ENCODE results near the gene SP7.

Gene SP7

DNA sequence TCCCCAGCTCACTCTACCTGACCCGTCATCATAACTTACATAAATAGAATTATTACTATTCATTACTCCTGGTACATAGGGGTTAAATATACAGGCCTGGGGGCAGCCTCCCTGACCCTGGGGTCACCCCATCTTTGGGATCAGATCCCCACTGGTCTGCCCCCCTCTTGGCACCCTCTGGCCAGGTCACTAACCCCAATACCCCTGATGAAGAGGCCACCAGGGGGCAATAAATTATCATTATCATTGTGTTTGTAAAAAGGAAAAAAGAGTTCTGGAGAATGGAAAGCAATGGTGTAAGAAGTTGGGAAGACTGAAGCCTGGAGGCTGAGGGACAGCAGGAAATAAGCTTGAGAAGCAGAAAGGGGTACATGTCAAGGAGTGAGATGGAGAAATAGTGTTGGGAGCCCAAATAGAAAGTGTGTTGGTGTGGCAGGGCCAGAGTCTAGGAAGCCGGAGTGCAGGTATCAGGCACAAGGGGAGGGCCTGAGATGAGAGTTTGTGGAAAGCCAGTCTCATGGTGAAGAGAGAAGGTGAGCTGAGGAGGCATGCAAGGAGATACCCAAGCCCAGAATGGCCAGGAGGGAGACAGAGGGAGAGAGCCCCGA lies 8.6 kb downstream of the SP7 start:
- Histone ChIP-seq H2AFZ (ENCODE audit: low read length) (no peak overlapping the region), H3K79me2 (ENCODE audit: insufficient read depth, low read length) (0 out of 2 replicates have a peak, but pooled peaks cover 4% of the 10 kb centered on the region), H4K20me1 (ENCODE audit: insufficient read depth, low read length, poor library complexity, severe bottlenecking) (no peaks in the 10 kb centered on the region), H3F3A (ENCODE audit: low read depth) (peaks cover 10% of the 10 kb centered on the region; the same call in 1 of the 2 replicates), H3K9me2 (replicated peaks; ENCODE audit: low read depth, low read length) (no peaks in the 10 kb centered on the region), H3K4me3 (ENCODE audit: low read length, poor library complexity, severe bottlenecking) (no peak overlapping the region), H3K27me3 (ENCODE audit: insufficient read depth, low read length, poor library complexity, severe bottlenecking) (no peaks in the 10 kb centered on the region), H3K36me3 (ENCODE audit: insufficient read depth, low read length) (no peaks in the 10 kb centered on the region), H3K4me1 (ENCODE audit: insufficient read depth, low read length, poor library complexity, severe bottlenecking) (peaks cover 22% of the 10 kb centered on the region), H3K9me3 (ENCODE audit: insufficient read depth, low read depth, low read length) (no peaks in the 10 kb centered on the region), H3K4me2 (ENCODE audit: low read depth, low read length, poor library complexity, severe bottlenecking) (no peak overlapping the region), H3K9ac (ENCODE audit: low read depth, low read length, poor library complexity, severe bottlenecking) (no peak overlapping the region)
- TF ChIP-seq, protein P1, sequence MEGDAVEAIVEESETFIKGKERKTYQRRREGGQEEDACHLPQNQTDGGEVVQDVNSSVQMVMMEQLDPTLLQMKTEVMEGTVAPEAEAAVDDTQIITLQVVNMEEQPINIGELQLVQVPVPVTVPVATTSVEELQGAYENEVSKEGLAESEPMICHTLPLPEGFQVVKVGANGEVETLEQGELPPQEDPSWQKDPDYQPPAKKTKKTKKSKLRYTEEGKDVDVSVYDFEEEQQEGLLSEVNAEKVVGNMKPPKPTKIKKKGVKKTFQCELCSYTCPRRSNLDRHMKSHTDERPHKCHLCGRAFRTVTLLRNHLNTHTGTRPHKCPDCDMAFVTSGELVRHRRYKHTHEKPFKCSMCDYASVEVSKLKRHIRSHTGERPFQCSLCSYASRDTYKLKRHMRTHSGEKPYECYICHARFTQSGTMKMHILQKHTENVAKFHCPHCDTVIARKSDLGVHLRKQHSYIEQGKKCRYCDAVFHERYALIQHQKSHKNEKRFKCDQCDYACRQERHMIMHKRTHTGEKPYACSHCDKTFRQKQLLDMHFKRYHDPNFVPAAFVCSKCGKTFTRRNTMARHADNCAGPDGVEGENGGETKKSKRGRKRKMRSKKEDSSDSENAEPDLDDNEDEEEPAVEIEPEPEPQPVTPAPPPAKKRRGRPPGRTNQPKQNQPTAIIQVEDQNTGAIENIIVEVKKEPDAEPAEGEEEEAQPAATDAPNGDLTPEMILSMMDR (conservative IDR thresholded peaks at IDR 0.05; ENCODE audit: low read length): peak; percentile 63
- TF ChIP-seq EZH2phosphoT487 (IDR thresholded peaks at IDR 0.05; ENCODE audit: borderline replicate concordance): no peak

DNA sequence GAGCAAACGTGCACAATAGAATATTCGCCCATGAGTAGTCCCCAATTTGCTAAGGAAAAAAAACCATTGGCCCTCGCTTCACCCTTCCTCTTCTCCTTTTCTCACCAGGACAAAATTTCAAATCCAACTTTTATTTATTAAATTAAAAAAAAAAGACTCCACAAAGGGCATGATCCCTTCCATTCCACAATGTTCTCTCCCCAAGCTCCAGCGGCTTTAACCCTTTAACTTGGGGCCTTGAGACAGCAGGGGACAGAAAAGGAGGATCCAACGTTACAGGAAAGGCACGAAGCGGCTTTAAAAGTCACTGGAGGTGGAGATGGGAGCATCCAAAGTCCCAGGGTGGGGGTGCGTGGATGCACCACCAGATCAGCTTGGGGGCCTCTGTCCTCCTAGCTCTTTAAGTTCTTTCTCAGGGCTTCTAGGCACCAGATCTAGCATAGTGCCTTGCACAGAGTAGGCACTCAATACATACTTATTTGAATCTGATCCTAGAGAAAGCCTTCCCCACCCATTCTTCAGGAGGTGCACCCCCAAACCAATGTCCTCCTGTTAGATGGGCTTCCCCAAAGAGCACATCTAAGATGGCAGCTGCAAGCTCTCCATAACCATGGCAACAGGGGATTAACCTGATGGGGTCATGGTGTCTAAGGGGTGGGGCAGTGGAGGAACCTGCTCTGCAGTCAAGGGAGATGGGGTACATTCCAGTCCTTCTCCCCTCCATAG lies 9.5 kb downstream of the SP7 start:
- no peak overlapping the region for H3K9ac ChIP-seq (ENCODE audit: low read depth, low read length, poor library complexity, severe bottlenecking)
- TF ChIP-seq, protein P1 (conservative IDR thresholded peaks at IDR 0.05; ENCODE audit: low read length): no peak
- no peak for TF ChIP-seq EZH2phosphoT487 (IDR thresholded peaks at IDR 0.05; ENCODE audit: borderline replicate concordance)
- H3F3A ChIP-seq (ENCODE audit: low read depth): peaks cover 10% of the 10 kb centered on the region; the same call in 1 of the 2 replicates
- H3K4me3 ChIP-seq (ENCODE audit: low read length, poor library complexity, severe bottlenecking): peak overlapping the region; percentile 78
- 0 out of 2 replicates have a peak, but pooled peaks cover 4% of the 10 kb centered on the region for H3K79me2 ChIP-seq (ENCODE audit: insufficient read depth, low read length)
- H3K36me3 ChIP-seq (ENCODE audit: insufficient read depth, low read length): no peaks in the 10 kb centered on the region
- no peaks in the 10 kb centered on the region for H3K27me3 ChIP-seq (ENCODE audit: insufficient read depth, low read length, poor library complexity, severe bottlenecking)
- peaks cover 25% of the 10 kb centered on the region for H3K4me1 ChIP-seq (ENCODE audit: insufficient read depth, low read length, poor library complexity, severe bottlenecking)
- H3K9me2 ChIP-seq (replicated peaks; ENCODE audit: low read depth, low read length): no peaks in the 10 kb centered on the region
- no peaks in the 10 kb centered on the region for H4K20me1 ChIP-seq (ENCODE audit: insufficient read depth, low read length, poor library complexity, severe bottlenecking)
- no peak overlapping the region for H2AFZ ChIP-seq (ENCODE audit: low read length)
- H3K4me2 ChIP-seq (ENCODE audit: low read depth, low read length, poor library complexity, severe bottlenecking): peak overlapping the region; percentile 89
- H3K9me3 ChIP-seq (ENCODE audit: insufficient read depth, low read depth, low read length): no peaks in the 10 kb centered on the region

DNA sequence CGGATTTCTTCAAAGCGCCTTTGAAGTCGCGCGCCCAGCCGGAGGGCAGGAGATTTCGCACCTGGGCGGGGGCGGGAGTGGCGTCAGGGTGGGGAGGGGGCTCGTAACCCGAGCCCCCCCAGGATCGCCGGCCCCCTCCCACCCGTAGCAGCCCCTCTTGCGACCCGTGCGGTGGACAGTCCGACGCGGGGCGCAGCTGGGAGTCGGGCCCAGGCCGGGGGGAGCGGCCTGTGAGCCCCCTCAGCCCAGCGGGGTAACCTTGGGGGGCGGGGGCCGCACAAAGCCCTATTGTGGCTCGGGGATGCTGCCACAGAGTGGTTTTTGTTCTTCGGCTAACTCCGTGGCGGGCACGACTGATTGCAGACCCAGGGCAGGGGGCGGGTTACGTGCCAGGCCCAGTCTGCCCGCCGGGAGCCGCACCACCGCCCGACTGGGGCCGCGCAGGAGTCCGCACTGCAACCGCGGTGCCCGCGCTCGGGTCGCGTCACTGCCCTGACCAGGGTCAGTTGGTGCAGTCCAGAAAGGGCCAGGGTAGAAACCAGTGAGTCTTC lies 10.6 kb downstream of the SP7 start:
- H3K9ac ChIP-seq (ENCODE audit: low read depth, low read length, poor library complexity, severe bottlenecking): peak overlapping the region; percentile 80
- H3K9me2 ChIP-seq (replicated peaks; ENCODE audit: low read depth, low read length): no peaks in the 10 kb centered on the region
- peaks cover 8% of the 10 kb centered on the region; the same call in 1 of the 2 replicates for H3K79me2 ChIP-seq (ENCODE audit: insufficient read depth, low read length)
- H2AFZ ChIP-seq (ENCODE audit: low read length): peak overlapping the region; percentile 87
- H3K27me3 ChIP-seq (ENCODE audit: insufficient read depth, low read length, poor library complexity, severe bottlenecking): no peaks in the 10 kb centered on the region
- no peaks in the 10 kb centered on the region for H3K9me3 ChIP-seq (ENCODE audit: insufficient read depth, low read depth, low read length)
- H3K4me1 ChIP-seq (ENCODE audit: insufficient read depth, low read length, poor library complexity, severe bottlenecking): peaks cover 30% of the 10 kb centered on the region
- no peaks in the 10 kb centered on the region for H3K36me3 ChIP-seq (ENCODE audit: insufficient read depth, low read length)
- H3K4me3 ChIP-seq (ENCODE audit: low read length, poor library complexity, severe bottlenecking): peak overlapping the region; percentile 78
- H4K20me1 ChIP-seq (ENCODE audit: insufficient read depth, low read length, poor library complexity, severe bottlenecking): no peaks in the 10 kb centered on the region
- TF ChIP-seq, protein P1 (conservative IDR thresholded peaks at IDR 0.05; ENCODE audit: low read length): no peak
- TF ChIP-seq EZH2phosphoT487 (IDR thresholded peaks at IDR 0.05; ENCODE audit: borderline replicate concordance): no peak
- peaks cover 10% of the 10 kb centered on the region; the same call in 1 of the 2 replicates for H3F3A ChIP-seq (ENCODE audit: low read depth)
- H3K4me2 ChIP-seq (ENCODE audit: low read depth, low read length, poor library complexity, severe bottlenecking): peak overlapping the region; percentile 89

Data from Loucy (cell line).